ENCODE measurements around the gene KRT34. TPM values are rescaled to one million over a fixed set of nuclear protein-coding genes. Genes with fewer than 3 reads are reported as not detected.

Gene KRT34
- total RNA-seq, 4 donors from 2014 or later: not detected

DNA sequence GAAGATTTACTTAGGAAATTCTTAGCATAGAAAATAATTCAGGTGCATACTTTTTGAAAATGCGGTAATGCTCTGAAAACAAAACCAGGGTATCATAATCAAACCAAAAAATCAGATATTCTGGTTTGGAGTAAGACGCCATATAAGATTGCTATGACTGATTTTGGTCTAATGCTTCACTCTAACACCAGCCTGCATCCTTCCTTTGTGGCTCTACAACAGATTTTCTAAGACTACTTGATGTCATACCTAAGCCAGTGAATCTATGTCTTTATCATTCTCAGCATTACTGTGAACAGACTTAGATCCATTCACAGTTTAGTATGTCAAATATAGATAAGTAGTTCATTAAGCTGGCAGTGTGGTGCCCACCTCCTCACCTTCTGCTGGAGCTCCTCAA, 13.1 kb downstream of the KRT34 start:
- no peaks in the 10 kb centered on the region for H3K27me3 ChIP-seq
- H3K9me3 ChIP-seq: no peaks in the 10 kb centered on the region
- no peak overlapping the region for H3K27ac ChIP-seq
- TF ChIP-seq POLR2A (IDR thresholded peaks at IDR 0.05): no peak
- TF ChIP-seq, protein P1, sequence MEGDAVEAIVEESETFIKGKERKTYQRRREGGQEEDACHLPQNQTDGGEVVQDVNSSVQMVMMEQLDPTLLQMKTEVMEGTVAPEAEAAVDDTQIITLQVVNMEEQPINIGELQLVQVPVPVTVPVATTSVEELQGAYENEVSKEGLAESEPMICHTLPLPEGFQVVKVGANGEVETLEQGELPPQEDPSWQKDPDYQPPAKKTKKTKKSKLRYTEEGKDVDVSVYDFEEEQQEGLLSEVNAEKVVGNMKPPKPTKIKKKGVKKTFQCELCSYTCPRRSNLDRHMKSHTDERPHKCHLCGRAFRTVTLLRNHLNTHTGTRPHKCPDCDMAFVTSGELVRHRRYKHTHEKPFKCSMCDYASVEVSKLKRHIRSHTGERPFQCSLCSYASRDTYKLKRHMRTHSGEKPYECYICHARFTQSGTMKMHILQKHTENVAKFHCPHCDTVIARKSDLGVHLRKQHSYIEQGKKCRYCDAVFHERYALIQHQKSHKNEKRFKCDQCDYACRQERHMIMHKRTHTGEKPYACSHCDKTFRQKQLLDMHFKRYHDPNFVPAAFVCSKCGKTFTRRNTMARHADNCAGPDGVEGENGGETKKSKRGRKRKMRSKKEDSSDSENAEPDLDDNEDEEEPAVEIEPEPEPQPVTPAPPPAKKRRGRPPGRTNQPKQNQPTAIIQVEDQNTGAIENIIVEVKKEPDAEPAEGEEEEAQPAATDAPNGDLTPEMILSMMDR (IDR thresholded peaks at IDR 0.05 in 4 of 5, conservative IDR thresholded peaks at IDR 0.05 in 1 of 5): no peak
- no peaks in the 10 kb centered on the region for H3K36me3 ChIP-seq
- H3K4me1 ChIP-seq: no peaks in the 10 kb centered on the region
- H3K4me3 ChIP-seq: no peak overlapping the region
- in situ Hi-C loops (cut with MboI; ENCODE audit: low sequenced_read_pairs in 4 of 4) (no loop called here), intact Hi-C loops (cut with DNase I; ENCODE audit: low total_unique reads) (no loop called here)
- no peak for ATAC-seq
- no peak for DNase-seq

DNA sequence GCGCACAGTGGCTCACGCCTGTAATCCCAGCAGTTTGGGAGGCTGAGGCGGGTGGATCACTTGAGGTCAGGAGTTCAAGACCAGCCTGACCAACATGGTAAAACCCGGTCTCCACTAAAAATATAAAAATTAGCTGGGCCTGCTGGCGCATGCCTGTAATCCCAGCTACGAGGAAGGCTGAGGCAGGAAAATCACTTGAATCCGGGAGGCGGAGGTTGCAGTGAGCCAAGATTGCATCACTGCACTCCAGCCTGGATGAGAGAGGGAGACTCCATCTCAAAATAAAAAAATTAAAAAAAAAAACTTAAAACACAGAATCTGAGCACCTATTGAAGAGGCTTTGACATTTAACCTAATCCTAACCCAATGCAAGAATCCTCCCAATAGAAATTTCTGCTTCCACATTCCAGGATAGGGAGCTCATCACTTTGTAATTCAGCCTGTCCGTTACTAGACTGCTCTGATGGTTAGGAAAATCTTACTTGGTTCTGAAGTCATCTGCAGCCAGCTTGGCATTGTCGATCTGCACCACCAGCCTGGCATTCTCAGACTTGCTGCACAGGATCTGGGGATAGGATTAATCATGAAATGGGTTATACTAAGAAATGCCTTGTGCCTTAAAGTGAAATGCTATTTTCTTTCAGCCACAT, 14.6 kb downstream of the KRT34 start:
- no peak overlapping the region for H3K27ac ChIP-seq
- no peaks in the 10 kb centered on the region for H3K9me3 ChIP-seq
- ATAC-seq: no peak
- no peaks in the 10 kb centered on the region for H3K27me3 ChIP-seq
- no peak overlapping the region for H3K4me3 ChIP-seq
- intact Hi-C loops (cut with DNase I; ENCODE audit: low total_unique reads) (no loop called here), in situ Hi-C loops (cut with MboI; ENCODE audit: low sequenced_read_pairs in 4 of 4) (no loop called here)
- H3K4me1 ChIP-seq: no peaks in the 10 kb centered on the region
- TF ChIP-seq, protein P1 (IDR thresholded peaks at IDR 0.05 in 4 of 5, conservative IDR thresholded peaks at IDR 0.05 in 1 of 5): no peak
- TF ChIP-seq POLR2A (IDR thresholded peaks at IDR 0.05): no peak
- DNase-seq: no peak
- no peaks in the 10 kb centered on the region for H3K36me3 ChIP-seq

DNA sequence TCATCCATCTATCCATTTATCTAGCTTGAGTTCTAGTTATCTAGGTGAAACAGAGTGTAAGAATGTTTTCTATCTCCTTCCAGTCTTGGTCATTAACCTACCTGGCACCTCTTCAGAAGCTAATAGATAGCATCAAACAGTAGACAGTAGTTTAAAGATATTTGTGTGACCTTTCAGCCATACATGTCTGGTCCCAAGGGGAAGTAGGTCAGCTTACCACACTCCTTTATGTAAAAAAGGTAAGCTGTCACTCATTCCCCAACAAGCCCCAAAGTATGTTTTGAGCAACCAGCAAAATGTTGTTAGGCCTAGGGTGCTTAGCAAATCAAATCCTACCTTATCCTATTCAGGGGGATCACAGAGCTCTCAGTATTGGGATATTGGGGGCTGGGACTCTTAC, 16.0 kb downstream of the KRT34 start:
- no peak for DNase-seq

DNA sequence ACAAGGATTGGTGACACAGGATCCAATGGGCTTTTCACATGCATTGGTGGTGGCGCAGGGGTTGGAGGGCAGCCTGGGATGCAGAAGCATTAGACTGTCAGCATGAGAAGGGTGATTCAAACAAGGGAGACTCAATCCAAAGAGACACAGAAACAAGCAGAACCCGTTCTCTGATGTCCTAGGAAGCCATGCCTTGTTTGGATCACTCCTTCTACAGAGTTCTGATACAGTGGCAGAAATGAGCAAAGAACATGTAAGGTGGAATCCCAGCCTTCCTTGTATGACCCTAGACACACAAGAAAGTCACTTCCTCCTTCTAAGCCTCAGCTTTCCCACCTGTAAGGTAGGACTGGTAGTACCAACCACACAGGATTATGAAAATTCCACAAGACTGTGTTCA, 18.2 kb downstream of the KRT34 start:
- DNase-seq (no peak), ATAC-seq (no peak)
- no peaks in the 10 kb centered on the region for H3K4me1 ChIP-seq
- H3K9me3 ChIP-seq: no peaks in the 10 kb centered on the region
- in situ Hi-C loops (cut with MboI; ENCODE audit: low sequenced_read_pairs in 4 of 4) (no loop called here), intact Hi-C loops (cut with DNase I; ENCODE audit: low total_unique reads) (no loop called here)
- H3K4me3 ChIP-seq: no peak overlapping the region
- H3K27ac ChIP-seq: no peak overlapping the region
- H3K27me3 ChIP-seq: no peaks in the 10 kb centered on the region
- TF ChIP-seq, protein P1 (IDR thresholded peaks at IDR 0.05 in 4 of 5, conservative IDR thresholded peaks at IDR 0.05 in 1 of 5): no peak
- TF ChIP-seq POLR2A (IDR thresholded peaks at IDR 0.05): no peak
- H3K36me3 ChIP-seq: no peaks in the 10 kb centered on the region

More for the DNA sequence above, 16.0 kb downstream of the KRT34 start:
- Histone ChIP-seq H3K9me3 (no peaks in the 10 kb centered on the region), H3K27ac (no peak overlapping the region), H3K27me3 (no peaks in the 10 kb centered on the region), H3K36me3 (no peaks in the 10 kb centered on the region), H3K4me1 (no peaks in the 10 kb centered on the region), H3K4me3 (no peak overlapping the region)
- ATAC-seq: no peak
- intact Hi-C loops (cut with DNase I; ENCODE audit: low total_unique reads) (no loop called here), in situ Hi-C loops (cut with MboI; ENCODE audit: low sequenced_read_pairs in 4 of 4) (no loop called here)
- no peak for TF ChIP-seq POLR2A (IDR thresholded peaks at IDR 0.05)
- TF ChIP-seq, protein P1 (IDR thresholded peaks at IDR 0.05 in 4 of 5, conservative IDR thresholded peaks at IDR 0.05 in 1 of 5): no peak
